Uterine smooth muscle cell (primary cell): Measurements from ENCODE around the gene ROPN1L. TPM values are rescaled to one million over a fixed set of nuclear protein-coding genes. Genes with fewer than 3 reads are reported as not detected.

ENCODE experiments used
- total RNA-seq: library from RNA; depleted of rRNA; stranded (reverse); fragments of >200 nt; gene quantifications from 2 replicates; pipeline ENCODE4 v1.2.3, GENCODE V29; 2014

ROPN1L gene
- total RNA-seq = 0.37 and 0.44 TPM in 2 replicates

GRCh38 chr5:10441083-10441991, at the start of gene ROPN1L:
Gene ROPN1L, plus strand, starts transcription at chr5:10441879. Its CDS starts 289 bp downstream, at chr5:10442168.

Other genes with a start within 250 kb of the ROPN1L start
- 31.6 and 34.5 TPM in 2 replicates for gene ATPSCKMT, start 192.0 kb upstream of the ROPN1L start, total RNA-seq
- 471 and 950 TPM in 2 replicates for gene CCT5, start 191.6 kb upstream of the ROPN1L start, total RNA-seq
- gene CMBL, start 134.0 kb upstream of the ROPN1L start, total RNA-seq = 8.7 and 14.0 TPM in 2 replicates
- 61.9 and 106 TPM in 2 replicates for gene MARCHF6, start 88.2 kb upstream of the ROPN1L start, total RNA-seq
- 1.1 and 1.3 TPM in 2 replicates for gene ANKRD33B, start 122.2 kb downstream of the ROPN1L start, total RNA-seq